DMS153 treated with DMSO at 0.1 percent for 48 hours (cell line): Measurements from ENCODE around the gene CLIC2.

Experiments used
- DNase-seq: peaks from one replicate; lab custom pipeline; 2025; ENCODE audit not compliant: unreplicated experiment; lab: John Stamatoyannopoulos, UW

Gene CLIC2

DNA sequence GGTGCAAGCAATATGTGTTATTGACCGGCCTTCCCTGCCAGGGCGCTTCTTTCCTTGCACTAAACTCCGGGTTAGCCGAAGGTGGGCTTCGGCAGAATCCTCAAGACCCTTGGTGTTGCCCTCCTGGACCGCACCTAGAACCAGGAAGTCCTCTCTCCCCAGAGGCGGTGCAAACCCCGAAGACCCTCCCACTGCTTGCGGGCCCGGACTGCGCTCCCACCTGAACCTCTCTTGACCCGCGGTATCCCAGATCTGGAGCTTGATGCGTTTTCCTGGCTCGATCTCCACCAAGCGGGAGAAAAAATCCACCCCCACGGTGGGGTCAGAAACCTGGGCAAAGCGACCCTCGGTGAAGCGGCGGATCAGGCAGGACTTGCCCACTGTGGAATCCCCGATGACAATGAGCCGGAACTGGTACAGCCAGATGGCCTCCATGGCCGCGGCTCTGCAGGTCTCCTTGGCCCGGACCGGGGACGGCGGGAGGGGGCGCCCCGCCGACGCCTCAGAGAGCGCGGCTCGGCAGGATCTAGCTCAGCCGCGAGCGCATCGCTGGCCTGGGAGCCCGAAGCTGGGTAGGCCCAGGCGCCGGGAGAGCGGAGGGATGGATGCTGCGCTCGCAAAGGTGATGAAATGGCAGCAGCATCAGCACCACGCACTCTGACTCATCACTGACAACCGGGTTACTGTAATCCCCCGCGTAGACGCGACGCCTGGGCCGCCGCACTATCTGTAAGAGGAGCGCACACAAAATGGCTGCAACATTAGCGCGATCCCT is 70.4 kb downstream of the CLIC2 start, which contains the start of gene RAB39B:
TSS of gene RAB39B (minus strand) at position 638 of the 775 bp plus-strand sequence. CDS start at position 435, 203 bp downstream.
- DNase-seq, result peak; percentile 75

DNA sequence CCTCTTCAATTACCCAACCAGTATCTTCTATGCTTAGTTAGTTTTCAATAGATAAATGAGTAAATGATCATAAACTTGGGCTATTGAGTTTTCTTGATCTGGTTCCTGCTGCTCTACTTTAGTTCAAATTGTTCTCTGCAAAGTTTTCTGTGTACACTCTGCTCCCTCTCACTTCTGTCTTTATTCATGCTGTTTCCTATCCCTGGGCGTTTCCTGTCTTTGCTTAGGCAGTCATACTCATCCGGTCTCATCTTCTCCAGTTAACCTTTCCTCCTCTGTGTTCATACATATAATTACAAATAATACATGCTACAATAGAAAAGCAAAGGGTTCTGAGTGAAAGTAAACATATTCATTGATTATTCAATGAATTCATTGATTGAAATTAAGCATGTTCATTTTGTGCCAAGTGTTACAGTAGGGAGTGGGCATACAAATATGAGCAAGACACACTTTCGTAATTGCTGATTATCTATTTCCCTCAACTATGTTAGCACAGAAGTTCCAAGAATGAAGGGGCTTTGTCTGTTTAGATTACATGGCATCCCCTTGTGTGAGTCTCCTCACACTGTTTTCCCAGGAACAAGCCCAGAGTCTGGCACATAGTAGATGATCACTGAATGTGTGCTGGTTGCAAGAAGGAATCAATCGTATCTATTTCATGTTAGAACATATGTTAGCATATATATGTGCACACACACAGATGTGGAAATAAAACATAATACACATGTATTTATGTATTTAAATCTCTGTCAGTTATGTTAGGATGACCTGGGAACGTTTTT is 71.3 kb downstream of the CLIC2 start:
- no peak for DNase-seq

DNA sequence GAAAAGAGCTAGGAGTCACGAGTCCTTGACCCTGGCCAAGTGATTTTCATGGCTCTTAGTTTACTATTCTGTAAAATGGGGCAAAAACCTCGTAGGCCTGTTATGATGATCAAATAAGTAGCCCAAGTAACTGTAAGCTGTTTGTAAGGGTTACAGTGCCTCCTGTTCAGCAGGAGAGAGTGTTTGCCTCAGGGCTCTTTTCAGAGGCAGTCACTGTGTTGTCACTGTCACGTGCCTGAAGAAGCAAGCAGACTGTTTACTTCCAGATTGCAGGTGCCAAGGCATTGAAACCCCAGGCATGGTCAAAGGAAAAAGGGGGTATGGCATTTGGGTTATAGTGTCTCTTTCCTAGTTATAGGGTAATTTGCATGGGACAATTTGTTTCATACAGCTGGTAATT is 74.7 kb downstream of the CLIC2 start:
- DNase-seq, result no peak

DNA sequence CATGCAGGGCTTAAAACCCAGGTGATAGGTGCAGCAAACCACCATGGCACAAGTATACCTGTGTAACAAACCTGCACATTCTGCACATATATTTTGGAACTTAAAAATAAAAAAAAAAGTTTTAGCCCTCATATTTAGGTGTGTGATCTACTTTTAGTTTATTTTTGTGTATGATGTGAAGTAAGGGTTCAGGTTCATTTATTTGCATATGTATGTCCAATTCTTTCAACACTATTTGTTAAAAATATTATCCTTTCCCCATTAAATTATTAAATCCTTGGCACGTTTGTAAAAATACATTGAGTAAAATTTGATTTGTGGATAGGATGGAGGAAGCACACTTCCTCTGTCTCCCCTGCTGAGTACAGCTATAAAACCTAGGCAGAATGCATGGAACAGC is 83.0 kb downstream of the CLIC2 start:
- DNase-seq, result no peak

DNA sequence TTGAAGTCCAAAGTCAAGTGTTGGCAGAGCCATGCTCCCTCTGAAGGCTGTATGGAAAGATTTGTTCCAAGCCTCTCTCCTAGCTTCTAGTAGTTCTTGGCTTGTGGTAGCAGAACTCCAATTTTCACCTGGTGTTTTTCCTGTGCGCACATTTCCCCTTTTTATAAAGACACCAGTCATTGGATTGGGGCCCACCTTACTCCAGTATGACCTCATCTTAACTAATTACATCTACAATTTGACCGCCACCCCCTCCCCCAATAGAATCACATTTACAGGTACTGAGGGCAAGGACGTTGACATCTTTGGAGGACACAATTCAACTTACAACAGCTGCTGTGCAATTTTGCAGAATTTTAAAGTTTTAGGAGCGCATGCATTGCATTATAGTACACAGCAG is 86.9 kb downstream of the CLIC2 start:
- DNase-seq, result no peak

DNA sequence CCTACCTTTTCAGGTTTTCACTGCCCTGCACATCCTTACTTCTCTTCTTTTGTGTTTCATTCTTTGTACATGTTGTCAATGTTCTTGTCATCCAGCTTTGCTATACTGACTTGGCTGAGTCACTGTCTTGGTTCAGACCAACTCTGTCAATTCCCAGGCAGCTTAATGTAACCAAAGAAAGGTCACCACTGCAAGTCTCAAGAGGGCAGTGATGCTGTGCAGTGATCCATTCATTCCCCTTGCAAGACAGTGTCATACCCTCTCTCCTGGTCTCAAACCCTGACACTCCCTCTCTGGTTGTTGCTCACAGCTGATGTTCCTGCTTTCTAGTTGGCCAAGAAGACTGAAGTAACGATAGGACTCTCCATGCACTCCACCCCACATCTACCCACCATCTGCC is 87.7 kb downstream of the CLIC2 start:
- no peak for DNase-seq

DNA sequence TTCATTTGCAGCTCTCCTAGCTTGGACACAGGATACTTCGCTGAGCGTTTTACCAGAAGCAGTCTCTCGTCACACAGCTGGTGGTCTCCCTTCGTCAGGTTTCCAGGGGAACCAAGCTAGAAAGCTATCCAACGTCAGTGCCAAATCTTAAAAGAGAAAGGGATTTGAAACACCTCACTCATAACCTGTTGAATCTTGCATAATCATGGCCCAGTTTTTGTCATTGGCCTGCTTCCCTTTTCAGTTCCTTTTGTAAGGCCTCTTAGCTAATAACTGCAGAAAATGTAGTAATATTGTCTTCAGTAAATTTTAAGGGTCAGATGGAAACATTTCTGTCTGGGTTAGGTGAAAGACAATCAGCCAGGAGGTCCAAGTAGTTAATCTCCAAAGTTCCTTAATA is 92.1 kb downstream of the CLIC2 start:
- DNase-seq, result no peak

DNA sequence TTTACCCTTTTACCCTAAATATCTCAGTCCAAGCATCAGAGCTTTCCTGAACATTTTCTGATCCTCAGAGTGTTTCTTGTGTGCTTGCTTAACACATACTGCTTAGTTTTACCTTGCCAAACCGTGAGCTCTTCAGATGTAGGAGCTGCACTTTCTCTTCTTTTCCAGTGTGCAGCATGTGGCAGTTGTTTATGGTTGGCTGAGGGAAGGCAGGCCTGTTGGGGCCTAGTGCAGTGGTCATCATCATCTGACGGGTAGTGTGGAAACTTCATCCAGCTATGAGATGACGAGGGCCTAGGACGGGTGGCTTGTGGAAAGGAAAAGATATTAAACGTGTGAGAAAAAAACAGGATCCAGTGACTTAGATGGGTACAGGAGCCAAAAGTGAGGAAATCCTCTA is 96.7 kb downstream of the CLIC2 start:
- no peak for DNase-seq

DNA sequence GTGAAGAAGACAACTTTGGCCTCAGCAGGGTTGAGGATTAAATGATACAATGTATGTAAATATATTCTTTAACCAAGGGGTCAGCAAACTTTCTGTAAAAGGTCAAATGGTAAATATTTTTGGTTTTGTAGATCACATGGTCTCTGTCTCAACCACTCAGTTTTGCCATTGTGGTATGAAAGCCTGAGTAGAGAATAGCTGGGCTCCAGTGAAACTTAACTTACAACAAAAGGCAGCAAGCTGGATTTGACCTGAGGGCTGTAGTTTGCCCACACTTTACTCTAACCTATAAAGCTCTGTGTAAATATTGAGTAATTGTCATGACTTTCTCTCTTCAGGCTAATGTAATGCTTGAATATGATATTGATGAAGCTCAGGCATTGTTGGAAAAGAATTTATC is 98.5 kb downstream of the CLIC2 start:
- DNase-seq, result no peak

DNA sequence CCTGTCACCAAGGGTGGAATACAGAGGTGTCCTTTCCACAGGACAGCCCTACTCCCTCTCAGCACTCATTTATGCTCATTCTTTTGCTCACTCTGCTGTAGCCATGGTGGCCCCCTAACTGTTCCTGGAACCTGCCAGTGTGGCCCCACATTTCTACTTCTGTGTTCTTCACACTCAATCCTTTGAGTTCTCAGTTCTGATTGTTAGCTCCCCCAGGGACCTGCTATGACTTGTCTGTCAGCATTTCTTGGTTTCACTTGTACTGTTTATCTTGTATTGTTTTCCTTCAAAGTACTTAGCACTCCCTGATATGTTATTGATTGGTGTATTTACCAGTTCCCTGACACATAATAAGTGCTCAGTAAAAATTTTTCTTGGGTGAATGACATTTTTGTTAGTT is 103.3 kb downstream of the CLIC2 start:
- DNase-seq, result no peak
